DOHH2 (cell line): ENCODE data around the gene USH2A.

Source experiments
- H3F3A ChIP-seq: fragments of 200-600 bp; sonication (generic), shearing (Covaris generic); 2 replicates; pipeline ENCODE4 v1.6.0; 2016; ENCODE audit warnings: antibody characterized with exemption, mild to moderate bottlenecking; ENCODE audit not compliant: control insufficient read depth, insufficient read depth
- H3K27ac ChIP-seq: fragments of 200-600 bp; sonication (generic); 2 replicates; pipeline ENCODE4 v1.5.1; 2014; ENCODE audit warnings: low read depth, mild to moderate bottlenecking, low read length, moderate library complexity
- H3K27me3 ChIP-seq: fragments of 200-600 bp; sonication (generic); 2 replicates; pipeline ENCODE4 v1.6.1; 2014; ENCODE audit warnings: mild to moderate bottlenecking, low read length, mixed read lengths; ENCODE audit not compliant: control insufficient read depth
- H3K36me3 ChIP-seq: fragments of 200-600 bp; sonication (generic); 2 replicates; pipeline ENCODE4 v1.6.1; 2014; ENCODE audit warnings: mild to moderate bottlenecking, low read length, moderate library complexity, mixed read lengths; ENCODE audit not compliant: control insufficient read depth
- H3K4me1 ChIP-seq: fragments of 200-600 bp; sonication (generic); 2 replicates; pipeline ENCODE4 v1.6.1; 2014; ENCODE audit warnings: mild to moderate bottlenecking, low read length, mixed read lengths; ENCODE audit not compliant: control insufficient read depth
- H3K4me2 ChIP-seq: fragments of 200-600 bp; sonication (generic); 2 replicates; pipeline ENCODE4 v1.6.0; 2014; ENCODE audit warnings: mild to moderate bottlenecking, low read length, moderate library complexity
- H3K4me3 ChIP-seq: fragments of 200-600 bp; sonication (generic); 2 replicates; pipeline ENCODE4 v1.5.1; 2014; ENCODE audit warnings: mild to moderate bottlenecking, low read length, mixed read lengths
- H3K79me2 ChIP-seq: fragments of 200-600 bp; sonication (generic); 2 replicates; pipeline ENCODE4 v1.6.1; 2014; ENCODE audit warnings: mild to moderate bottlenecking, low read length, mixed read lengths; ENCODE audit not compliant: control insufficient read depth
- H3K9me2 ChIP-seq: fragments of 200-600 bp; sonication (generic); replicated peaks from 2 replicates; pipeline ENCODE4 v1.6.1; 2014; ENCODE audit warnings: mild to moderate bottlenecking, low read length, mixed read lengths; ENCODE audit not compliant: control insufficient read depth
- H3K9me3 ChIP-seq: fragments of 200-600 bp; sonication (generic); 2 replicates; pipeline ENCODE4 v1.6.1; 2014; ENCODE audit warnings: antibody characterized with exemption, low read length, mixed read lengths; ENCODE audit not compliant: control insufficient read depth, insufficient read depth
- H4K20me1 ChIP-seq: fragments of 200-600 bp; sonication (generic); 2 replicates; pipeline ENCODE4 v1.6.0; 2014; ENCODE audit warnings: low read depth, mild to moderate bottlenecking, antibody characterized with exemption, low read length, moderate library complexity; ENCODE audit not compliant: control insufficient read depth, insufficient read depth
- CTCF ChIP-seq: fragments of 200-600 bp; sonication (generic); IDR thresholded peaks from one replicate; pipeline ENCODE4 v1.5.1; 2014; ENCODE audit warnings: antibody characterized with exemption, mild to moderate bottlenecking, low read depth, low read length; ENCODE audit not compliant: poor library complexity, severe bottlenecking
- EZH2phosphoT487 ChIP-seq: fragments of 200-600 bp; sonication (generic); IDR thresholded peaks from 2 replicates; pipeline ENCODE4 v1.6.1; 2017; ENCODE audit warnings: borderline replicate concordance, mild to moderate bottlenecking, antibody characterized with exemption, low read length, moderate library complexity, mixed read lengths

Gene USH2A

DNA sequence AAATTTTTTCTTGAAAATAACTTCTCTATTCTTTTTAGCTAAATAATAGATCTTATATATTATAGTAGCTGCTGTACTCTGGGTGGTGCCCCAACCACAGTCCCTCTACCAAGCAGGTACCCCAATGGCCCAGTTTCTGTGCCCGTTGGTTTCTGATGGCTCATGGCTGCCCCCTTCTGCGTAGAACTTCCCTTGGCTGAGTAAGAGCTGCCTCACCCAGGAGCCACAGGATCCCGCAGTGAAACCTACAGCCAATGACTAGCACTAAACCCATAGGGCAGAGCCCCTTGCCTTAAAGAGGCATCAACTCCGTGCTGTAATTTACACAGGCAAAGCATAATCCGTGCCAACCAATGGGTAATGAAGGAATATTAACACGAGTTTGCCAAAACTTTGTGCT is 247.5 kb downstream of the USH2A start:
- no peak overlapping the region for H3K27ac ChIP-seq
- H3K9me2 ChIP-seq: no peaks in the 10 kb centered on the region; the same call in 1 of the 2 replicates
- no peaks in the 10 kb centered on the region for H3K9me3 ChIP-seq
- H3K4me3 ChIP-seq: no peak overlapping the region
- no peaks in the 10 kb centered on the region for H3F3A ChIP-seq
- no peaks in the 10 kb centered on the region for H3K27me3 ChIP-seq
- no peak for TF ChIP-seq EZH2phosphoT487
- no peaks in the 10 kb centered on the region for H3K79me2 ChIP-seq
- H3K4me1 ChIP-seq: no peaks in the 10 kb centered on the region
- H3K4me2 ChIP-seq: no peak overlapping the region
- no peaks in the 10 kb centered on the region for H3K36me3 ChIP-seq
- H4K20me1 ChIP-seq: no peaks in the 10 kb centered on the region

- no peaks in the 10 kb centered on the region for H3K9me3 ChIP-seq
- H3K4me2 ChIP-seq: no peak overlapping the region
- TF ChIP-seq CTCF: no peak
- no peak for TF ChIP-seq EZH2phosphoT487
- no peaks in the 10 kb centered on the region for H3F3A ChIP-seq
- H3K27me3 ChIP-seq: no peaks in the 10 kb centered on the region
- no peaks in the 10 kb centered on the region for H3K9me2 ChIP-seq
- no peak overlapping the region for H3K27ac ChIP-seq
- no peaks in the 10 kb centered on the region for H3K79me2 ChIP-seq
- no peaks in the 10 kb centered on the region for H4K20me1 ChIP-seq
- H3K4me1 ChIP-seq: no peaks in the 10 kb centered on the region
- no peaks in the 10 kb centered on the region for H3K36me3 ChIP-seq
- H3K4me3 ChIP-seq: no peak overlapping the region
Observed at GRCh38 chr1:216173376-216173995, 249.8 kb downstream of the USH2A start.

DNA sequence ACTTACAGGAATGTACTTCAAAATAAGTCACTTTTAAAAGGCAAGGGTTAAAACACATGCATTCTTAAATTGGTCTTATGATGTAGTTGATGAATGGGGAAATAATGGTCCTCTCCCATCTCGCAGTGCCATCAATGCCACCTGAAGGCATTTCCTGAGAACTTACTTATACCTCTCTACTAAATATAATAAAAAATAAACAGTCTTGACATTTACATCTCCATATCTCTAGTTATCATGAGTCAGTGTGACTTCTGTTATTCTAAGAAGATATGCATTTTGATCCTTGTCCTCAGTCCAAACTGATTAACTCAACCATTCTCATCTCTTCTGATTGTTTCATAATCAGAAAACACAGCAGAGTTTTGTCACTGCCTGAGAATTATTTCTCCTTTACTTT is 253.9 kb downstream of the USH2A start:
- H3K36me3 ChIP-seq: no peaks in the 10 kb centered on the region
- no peaks in the 10 kb centered on the region for H3F3A ChIP-seq
- no peaks in the 10 kb centered on the region for H4K20me1 ChIP-seq
- no peaks in the 10 kb centered on the region for H3K9me3 ChIP-seq
- H3K4me3 ChIP-seq: no peak overlapping the region
- no peaks in the 10 kb centered on the region for H3K79me2 ChIP-seq
- TF ChIP-seq EZH2phosphoT487: no peak
- TF ChIP-seq CTCF: no peak
- H3K4me1 ChIP-seq: no peaks in the 10 kb centered on the region
- no peaks in the 10 kb centered on the region for H3K27me3 ChIP-seq
- H3K4me2 ChIP-seq: no peak overlapping the region
- H3K27ac ChIP-seq: no peak overlapping the region
- H3K9me2 ChIP-seq: no peaks in the 10 kb centered on the region

DNA sequence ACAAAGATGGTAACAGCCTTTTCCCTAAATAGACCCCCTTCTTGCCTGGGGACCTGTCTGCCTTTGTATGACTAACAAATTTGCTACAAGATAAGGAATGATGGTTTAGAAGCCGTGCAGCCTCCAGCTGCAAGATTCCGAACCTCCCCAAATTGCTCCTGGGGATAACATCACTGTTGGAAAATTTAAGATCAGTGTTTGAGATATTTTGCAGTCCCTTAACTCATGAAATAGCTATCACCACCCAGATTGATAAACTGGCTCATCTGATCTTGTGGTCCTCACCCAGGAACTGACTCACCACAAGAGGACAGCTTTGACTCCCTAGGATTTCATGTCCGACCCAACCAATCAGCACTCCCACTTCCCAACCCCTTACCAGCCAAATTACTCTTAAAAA is 254.7 kb downstream of the USH2A start:
- TF ChIP-seq CTCF (no peak), EZH2phosphoT487 (no peak)
- no peak overlapping the region for H3K4me3 ChIP-seq
- no peaks in the 10 kb centered on the region for H3K79me2 ChIP-seq
- no peaks in the 10 kb centered on the region for H3F3A ChIP-seq
- H3K4me2 ChIP-seq: no peak overlapping the region
- no peaks in the 10 kb centered on the region for H3K27me3 ChIP-seq
- H3K36me3 ChIP-seq: no peaks in the 10 kb centered on the region
- H4K20me1 ChIP-seq: no peaks in the 10 kb centered on the region
- no peaks in the 10 kb centered on the region for H3K4me1 ChIP-seq
- H3K9me3 ChIP-seq: no peaks in the 10 kb centered on the region
- H3K9me2 ChIP-seq: no peaks in the 10 kb centered on the region
- no peak overlapping the region for H3K27ac ChIP-seq
